ENCODE results near the gene ZDHHC23.

ZDHHC23 gene

DNA sequence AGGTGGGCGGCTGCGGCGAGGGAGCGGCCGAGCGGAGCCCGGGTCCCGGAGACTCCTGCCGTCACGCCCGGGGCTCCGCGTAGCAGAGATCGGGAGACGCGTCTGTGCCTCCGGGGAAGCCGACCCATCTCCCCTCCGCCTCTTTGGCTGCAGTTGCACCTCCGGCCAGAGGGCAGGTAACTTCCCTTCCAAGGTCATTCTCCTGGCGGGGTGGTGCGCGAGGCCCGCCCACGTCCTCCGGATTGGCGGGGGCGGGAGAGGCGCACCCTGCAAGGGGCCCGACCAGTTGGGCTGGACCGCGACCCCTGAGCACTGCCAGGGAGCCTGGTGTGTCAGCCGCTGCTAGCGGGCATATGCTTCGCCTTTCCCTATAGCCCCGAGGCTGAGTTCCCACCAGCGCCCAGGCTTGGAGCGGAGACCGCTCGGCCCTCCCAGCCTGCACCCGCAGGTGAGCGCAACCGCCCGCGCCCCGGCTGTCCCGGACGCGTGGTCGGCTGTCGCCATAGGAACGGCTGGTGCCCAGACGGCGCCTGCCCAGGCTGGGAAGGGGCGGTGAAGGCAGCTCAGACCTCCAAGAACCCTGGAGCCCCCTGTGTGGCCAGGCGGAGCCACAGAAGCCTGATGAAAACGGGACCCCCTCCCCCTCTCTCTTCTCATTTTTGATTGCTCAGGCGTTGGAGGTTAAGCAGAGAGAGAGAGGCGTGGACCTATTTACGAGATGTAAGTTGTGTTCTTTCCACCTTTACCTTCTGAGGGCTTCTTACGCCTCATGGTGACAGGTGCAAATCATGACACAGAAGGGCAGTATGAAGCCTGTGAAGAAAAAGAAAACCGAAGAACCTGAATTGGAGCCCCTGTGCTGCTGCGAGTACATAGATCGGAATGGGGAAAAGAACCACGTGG lies 453 bp downstream of the ZDHHC23 start:
- Histone ChIP-seq H3K27me3 (ENCODE audit: control insufficient read depth, insufficient read depth, low read length, poor library complexity, severe bottlenecking) (peaks cover 47% of the 10 kb centered on the region), H3K27ac (ENCODE audit: insufficient read depth, low read depth, low read length, poor library complexity, severe bottlenecking) (no peak overlapping the region)

DNA sequence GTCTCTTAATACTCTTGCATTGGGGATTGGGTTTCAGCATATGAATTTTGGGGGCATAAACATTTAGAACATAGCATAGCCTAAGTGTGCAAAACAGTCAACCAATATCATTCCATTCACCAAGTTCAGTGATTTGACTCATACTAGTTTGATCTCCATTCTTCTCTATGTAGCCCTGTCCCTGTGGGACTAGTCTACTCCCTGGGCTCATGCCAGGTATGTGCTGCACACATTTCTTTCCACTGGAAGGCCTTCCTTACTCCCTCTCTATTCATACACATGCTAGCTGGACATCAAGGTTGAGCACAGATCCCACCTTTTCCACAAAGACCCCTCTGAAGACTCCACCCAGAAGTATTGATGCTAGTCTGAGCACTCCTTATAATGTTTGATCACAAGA lies 5.1 kb downstream of the ZDHHC23 start:
- Histone ChIP-seq H3K4me1 (ENCODE audit: control insufficient read depth, insufficient read depth, low read length) (no peaks in the 10 kb centered on the region), H3K4me3 (ENCODE audit: insufficient read depth, low read depth, low read length) (no peak overlapping the region), H3K27ac (ENCODE audit: insufficient read depth, low read depth, low read length, poor library complexity, severe bottlenecking) (no peak overlapping the region), H3K36me3 (ENCODE audit: control insufficient read depth, insufficient read depth, low read length) (no peaks in the 10 kb centered on the region), H3K27me3 (ENCODE audit: control insufficient read depth, insufficient read depth, low read length, poor library complexity, severe bottlenecking) (peaks cover 24% of the 10 kb centered on the region), H3K9me3 (ENCODE audit: control insufficient read depth, low read length) (no peaks in the 10 kb centered on the region)

More for the DNA sequence above, 453 bp downstream of the ZDHHC23 start:
- no peaks in the 10 kb centered on the region for H3K36me3 ChIP-seq (ENCODE audit: control insufficient read depth, insufficient read depth, low read length)
- no peaks in the 10 kb centered on the region for H3K4me1 ChIP-seq (ENCODE audit: control insufficient read depth, insufficient read depth, low read length)
- peak overlapping the region; percentile 46 for H3K4me3 ChIP-seq (ENCODE audit: insufficient read depth, low read depth, low read length)
- no peaks in the 10 kb centered on the region for H3K9me3 ChIP-seq (ENCODE audit: control insufficient read depth, low read length)
- WGBS, 2 experiments, result 4% methylated on average over 65 of the region's 65 CpGs

DNA sequence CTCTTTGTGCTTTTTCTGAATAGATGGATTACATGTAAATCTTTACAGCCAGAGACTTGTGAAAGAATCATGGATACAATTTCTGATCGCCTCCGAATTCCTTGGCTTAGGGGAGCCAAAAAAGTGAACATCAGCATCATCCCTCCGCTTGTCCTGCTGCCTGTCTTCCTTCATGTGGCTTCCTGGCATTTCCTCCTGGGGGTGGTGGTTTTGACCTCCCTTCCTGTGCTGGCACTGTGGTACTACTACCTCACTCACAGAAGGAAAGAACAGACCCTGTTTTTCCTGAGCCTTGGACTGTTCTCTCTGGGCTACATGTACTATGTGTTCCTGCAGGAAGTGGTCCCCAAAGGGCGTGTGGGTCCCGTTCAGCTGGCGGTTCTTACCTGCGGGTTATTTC lies 5.9 kb downstream of the ZDHHC23 start:
- WGBS, 2 experiments, result 92% methylated on average over 7 of the region's 7 CpGs
- Histone ChIP-seq H3K4me3 (ENCODE audit: insufficient read depth, low read depth, low read length) (no peak overlapping the region), H3K9me3 (ENCODE audit: control insufficient read depth, low read length) (no peaks in the 10 kb centered on the region), H3K27me3 (ENCODE audit: control insufficient read depth, insufficient read depth, low read length, poor library complexity, severe bottlenecking) (peaks cover 16% of the 10 kb centered on the region), H3K36me3 (ENCODE audit: control insufficient read depth, insufficient read depth, low read length) (no peaks in the 10 kb centered on the region), H3K27ac (ENCODE audit: insufficient read depth, low read depth, low read length, poor library complexity, severe bottlenecking) (no peak overlapping the region), H3K4me1 (ENCODE audit: control insufficient read depth, insufficient read depth, low read length) (no peaks in the 10 kb centered on the region)

DNA sequence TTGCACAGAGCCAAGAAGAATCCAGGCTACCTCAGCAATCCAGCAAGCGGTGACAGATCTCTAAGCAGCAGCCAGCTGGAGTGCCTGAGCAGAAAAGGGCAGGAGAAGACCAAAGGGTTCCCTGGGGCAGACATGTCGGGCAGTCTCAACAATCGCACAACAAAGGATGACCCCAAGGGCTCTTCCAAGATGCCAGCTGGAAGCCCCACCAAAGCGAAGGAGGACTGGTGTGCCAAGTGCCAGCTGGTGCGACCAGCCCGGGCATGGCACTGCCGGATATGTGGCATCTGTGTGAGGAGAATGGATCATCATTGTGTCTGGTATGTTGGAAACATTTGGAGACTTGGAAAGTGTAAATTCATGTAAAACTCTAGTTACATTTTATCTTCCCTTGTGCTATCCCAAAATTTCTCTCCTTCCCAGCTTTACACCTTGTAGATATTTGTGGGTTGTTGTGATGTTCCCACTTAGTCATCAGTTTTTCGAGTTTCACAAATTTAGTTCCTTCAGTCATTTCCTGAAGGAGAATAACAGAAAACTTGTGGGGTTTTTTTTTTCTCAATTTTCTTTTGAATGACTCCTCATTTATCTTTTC lies 6.4 kb downstream of the ZDHHC23 start:
- Histone ChIP-seq H3K27ac (ENCODE audit: insufficient read depth, low read depth, low read length, poor library complexity, severe bottlenecking) (no peak overlapping the region), H3K4me1 (ENCODE audit: control insufficient read depth, insufficient read depth, low read length) (no peaks in the 10 kb centered on the region), H3K36me3 (ENCODE audit: control insufficient read depth, insufficient read depth, low read length) (no peaks in the 10 kb centered on the region), H3K9me3 (ENCODE audit: control insufficient read depth, low read length) (no peaks in the 10 kb centered on the region), H3K4me3 (ENCODE audit: insufficient read depth, low read depth, low read length) (no peak overlapping the region), H3K27me3 (ENCODE audit: control insufficient read depth, insufficient read depth, low read length, poor library complexity, severe bottlenecking) (peaks cover 11% of the 10 kb centered on the region)
- WGBS, 2 experiments, result 88 to 90% methylated on average over 7 to 8 of the region's 8 CpGs

DNA sequence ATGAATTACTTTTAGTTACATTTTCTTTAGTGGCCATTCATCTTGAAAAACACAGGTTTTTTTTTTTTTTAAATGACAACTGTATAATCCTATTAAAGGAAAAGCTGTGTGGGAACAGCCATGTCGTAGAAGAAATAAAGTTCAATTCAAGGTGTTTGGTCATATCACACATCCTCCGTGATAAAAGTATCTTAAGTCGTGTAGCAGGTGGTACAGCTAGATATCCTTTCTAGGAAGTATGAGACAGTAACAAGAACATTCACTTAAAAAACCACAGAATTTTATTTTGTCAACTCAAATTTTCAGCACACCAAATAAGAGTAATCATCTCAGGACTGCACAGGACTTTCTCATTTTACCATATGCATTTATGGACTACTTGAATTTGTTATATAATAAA lies 16.1 kb downstream of the ZDHHC23 start:
- H3K27me3 ChIP-seq (ENCODE audit: control insufficient read depth, insufficient read depth, low read length, poor library complexity, severe bottlenecking), result no peaks in the 10 kb centered on the region
- 89 to 96% methylated on average over 3 of the region's 3 CpGs for WGBS, 2 experiments

DNA sequence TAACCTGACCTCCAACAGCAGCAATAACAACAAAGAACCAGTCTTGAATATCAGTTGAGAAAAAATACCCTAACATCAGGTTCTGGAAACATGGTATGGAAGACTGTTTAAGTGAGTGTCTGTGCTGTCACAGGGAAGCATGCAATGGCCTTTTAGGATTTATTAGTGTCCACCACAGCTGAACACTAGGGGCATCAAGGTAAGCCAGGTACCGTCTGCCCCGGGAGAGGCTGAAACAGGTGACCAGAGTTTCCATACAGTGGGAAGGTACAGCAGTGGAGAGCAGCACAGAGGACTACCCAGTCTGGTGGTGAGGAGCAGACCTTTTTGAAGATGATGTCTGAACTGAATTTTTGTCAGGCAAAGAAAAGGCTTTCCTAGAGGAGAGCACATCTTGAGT lies 18.4 kb downstream of the ZDHHC23 start:
- H3K4me1 ChIP-seq (ENCODE audit: control insufficient read depth, insufficient read depth, low read length), result no peaks in the 10 kb centered on the region
- no peak overlapping the region for H3K27ac ChIP-seq (ENCODE audit: insufficient read depth, low read depth, low read length, poor library complexity, severe bottlenecking)
- 73 to 81% methylated on average over 2 of the region's 2 CpGs for WGBS, 2 experiments
- no peaks in the 10 kb centered on the region for H3K9me3 ChIP-seq (ENCODE audit: control insufficient read depth, low read length)
- H3K27me3 ChIP-seq (ENCODE audit: control insufficient read depth, insufficient read depth, low read length, poor library complexity, severe bottlenecking), result no peaks in the 10 kb centered on the region
- no peaks in the 10 kb centered on the region for H3K36me3 ChIP-seq (ENCODE audit: control insufficient read depth, insufficient read depth, low read length)
- H3K4me3 ChIP-seq (ENCODE audit: insufficient read depth, low read depth, low read length), result no peak overlapping the region

More for the DNA sequence above, 16.1 kb downstream of the ZDHHC23 start:
- H3K4me1 ChIP-seq (ENCODE audit: control insufficient read depth, insufficient read depth, low read length), result no peaks in the 10 kb centered on the region
- H3K4me3 ChIP-seq (ENCODE audit: insufficient read depth, low read depth, low read length), result no peak overlapping the region
- no peaks in the 10 kb centered on the region for H3K9me3 ChIP-seq (ENCODE audit: control insufficient read depth, low read length)
- no peak overlapping the region for H3K27ac ChIP-seq (ENCODE audit: insufficient read depth, low read depth, low read length, poor library complexity, severe bottlenecking)
- no peaks in the 10 kb centered on the region for H3K36me3 ChIP-seq (ENCODE audit: control insufficient read depth, insufficient read depth, low read length)

DNA sequence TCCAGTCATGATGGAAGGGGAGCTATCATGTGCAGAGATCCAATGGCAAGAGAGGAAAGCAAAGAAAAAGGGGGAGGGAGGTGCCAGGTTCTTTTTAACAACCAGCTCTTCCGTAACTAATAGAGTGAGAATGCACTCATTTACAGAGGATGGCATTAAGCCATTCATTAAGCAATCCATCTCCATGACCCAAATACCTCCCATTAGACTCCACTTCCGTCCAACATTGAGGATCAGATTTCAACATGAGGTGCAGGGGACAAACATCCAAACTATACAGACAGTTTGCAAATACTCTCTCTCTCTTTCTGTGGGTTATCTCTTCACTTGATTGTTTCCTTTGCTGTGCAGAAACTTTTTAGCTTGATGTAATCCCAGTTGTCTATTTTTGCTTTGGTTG lies 21.2 kb downstream of the ZDHHC23 start:
- Histone ChIP-seq H3K27me3 (ENCODE audit: control insufficient read depth, insufficient read depth, low read length, poor library complexity, severe bottlenecking) (no peaks in the 10 kb centered on the region), H3K36me3 (ENCODE audit: control insufficient read depth, insufficient read depth, low read length) (no peaks in the 10 kb centered on the region), H3K27ac (ENCODE audit: insufficient read depth, low read depth, low read length, poor library complexity, severe bottlenecking) (no peak overlapping the region), H3K4me1 (ENCODE audit: control insufficient read depth, insufficient read depth, low read length) (no peaks in the 10 kb centered on the region), H3K4me3 (ENCODE audit: insufficient read depth, low read depth, low read length) (no peak overlapping the region), H3K9me3 (ENCODE audit: control insufficient read depth, low read length) (no peaks in the 10 kb centered on the region)
- 78% methylated on average over 2 of the region's 2 CpGs for WGBS, 2 experiments

DNA sequence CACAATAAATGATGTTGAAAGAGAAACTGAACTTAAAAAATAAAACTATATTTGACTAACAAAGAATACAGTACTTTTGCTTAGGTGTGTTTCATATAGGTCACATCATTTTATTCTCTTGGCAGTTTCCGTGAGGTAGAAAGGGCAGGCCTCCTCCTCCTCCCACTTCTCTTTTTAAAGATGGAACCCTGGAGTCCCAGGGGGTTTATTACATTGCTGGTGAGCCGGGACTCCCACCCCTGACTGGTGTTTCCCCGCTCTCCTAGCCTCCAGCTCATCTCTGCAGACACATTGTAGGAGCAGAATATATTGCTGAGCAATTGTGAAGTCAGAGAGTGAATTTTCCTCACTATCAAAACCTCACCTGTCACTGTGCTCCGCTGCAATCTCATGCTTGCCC lies 30.0 kb downstream of the ZDHHC23 start:
- H3K4me3 ChIP-seq (ENCODE audit: insufficient read depth, low read depth, low read length), result no peak overlapping the region
- peaks cover 6% of the 10 kb centered on the region for H3K36me3 ChIP-seq (ENCODE audit: control insufficient read depth, insufficient read depth, low read length)
- H3K4me1 ChIP-seq (ENCODE audit: control insufficient read depth, insufficient read depth, low read length), result no peaks in the 10 kb centered on the region
- H3K27ac ChIP-seq (ENCODE audit: insufficient read depth, low read depth, low read length, poor library complexity, severe bottlenecking), result no peak overlapping the region
- H3K27me3 ChIP-seq (ENCODE audit: control insufficient read depth, insufficient read depth, low read length, poor library complexity, severe bottlenecking), result no peaks in the 10 kb centered on the region
- WGBS, 2 experiments, result 84 to 99% methylated on average over 4 of the region's 4 CpGs
- H3K9me3 ChIP-seq (ENCODE audit: control insufficient read depth, low read length), result no peaks in the 10 kb centered on the region

DNA sequence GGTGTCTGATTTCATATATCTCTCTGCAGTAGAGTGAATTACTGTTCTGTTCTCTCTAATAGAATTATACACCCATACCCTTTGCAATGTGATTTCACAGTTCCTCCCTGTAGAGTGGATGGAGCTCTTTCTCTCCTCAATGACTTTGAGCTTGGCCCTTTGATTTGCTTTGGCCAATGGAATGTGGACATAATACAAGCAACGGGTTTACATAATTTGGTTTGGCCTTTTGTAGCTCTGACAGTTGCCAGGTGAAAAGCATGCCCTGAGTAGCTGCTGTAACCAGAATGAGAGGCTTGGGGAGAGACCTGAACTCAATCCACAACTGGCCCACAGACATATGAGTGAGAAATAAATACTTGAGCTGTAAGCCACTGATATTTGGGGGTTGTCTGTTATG lies 32.1 kb downstream of the ZDHHC23 start:
- H3K4me3 ChIP-seq (ENCODE audit: insufficient read depth, low read depth, low read length), result no peak overlapping the region
- H3K27ac ChIP-seq (ENCODE audit: insufficient read depth, low read depth, low read length, poor library complexity, severe bottlenecking), result no peak overlapping the region
- no peaks in the 10 kb centered on the region for H3K9me3 ChIP-seq (ENCODE audit: control insufficient read depth, low read length)
- no peaks in the 10 kb centered on the region for H3K27me3 ChIP-seq (ENCODE audit: control insufficient read depth, insufficient read depth, low read length, poor library complexity, severe bottlenecking)
- H3K4me1 ChIP-seq (ENCODE audit: control insufficient read depth, insufficient read depth, low read length), result no peaks in the 10 kb centered on the region
- H3K36me3 ChIP-seq (ENCODE audit: control insufficient read depth, insufficient read depth, low read length), result no peaks in the 10 kb centered on the region
- WGBS, 2 experiments, result 92 to 93% methylated on average over 1 of the region's 1 CpG

DNA sequence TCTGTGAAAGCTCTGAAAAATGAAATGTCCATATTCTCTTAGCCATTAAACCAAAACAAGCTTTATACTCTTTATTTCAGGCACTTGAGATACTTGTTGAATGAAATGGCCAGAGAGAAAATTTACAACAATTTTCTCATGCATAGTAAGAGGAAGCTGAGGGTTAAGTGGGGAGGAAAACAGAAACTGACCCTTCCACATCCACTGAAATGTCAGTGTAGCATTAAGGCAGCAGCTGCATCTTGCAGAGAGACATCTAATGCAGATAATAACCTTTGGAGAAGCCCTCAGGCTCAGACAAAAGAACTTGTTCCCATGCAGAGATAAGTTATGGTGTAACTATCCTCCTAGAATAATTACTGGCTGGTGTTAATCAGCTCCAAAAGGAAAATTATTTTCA lies 34.0 kb downstream of the ZDHHC23 start:
- Histone ChIP-seq H3K9me3 (ENCODE audit: control insufficient read depth, low read length) (no peaks in the 10 kb centered on the region), H3K36me3 (ENCODE audit: control insufficient read depth, insufficient read depth, low read length) (no peaks in the 10 kb centered on the region), H3K27me3 (ENCODE audit: control insufficient read depth, insufficient read depth, low read length, poor library complexity, severe bottlenecking) (no peaks in the 10 kb centered on the region), H3K4me1 (ENCODE audit: control insufficient read depth, insufficient read depth, low read length) (no peaks in the 10 kb centered on the region), H3K27ac (ENCODE audit: insufficient read depth, low read depth, low read length, poor library complexity, severe bottlenecking) (no peak overlapping the region), H3K4me3 (ENCODE audit: insufficient read depth, low read depth, low read length) (no peak overlapping the region)

All from ectodermal cell (in vitro differentiated cells).